ENCODE results near the gene TRAF3.
A peak's percentile ranks its signal among the peaks of the same experiment; 100 is the strongest.
"Not testable (repeated sequence)": the region's sequence is repeated elsewhere in the genome, so short reads cannot be mapped to it uniquely, and the experiment has no call there.

The TRAF3 gene

DNA sequence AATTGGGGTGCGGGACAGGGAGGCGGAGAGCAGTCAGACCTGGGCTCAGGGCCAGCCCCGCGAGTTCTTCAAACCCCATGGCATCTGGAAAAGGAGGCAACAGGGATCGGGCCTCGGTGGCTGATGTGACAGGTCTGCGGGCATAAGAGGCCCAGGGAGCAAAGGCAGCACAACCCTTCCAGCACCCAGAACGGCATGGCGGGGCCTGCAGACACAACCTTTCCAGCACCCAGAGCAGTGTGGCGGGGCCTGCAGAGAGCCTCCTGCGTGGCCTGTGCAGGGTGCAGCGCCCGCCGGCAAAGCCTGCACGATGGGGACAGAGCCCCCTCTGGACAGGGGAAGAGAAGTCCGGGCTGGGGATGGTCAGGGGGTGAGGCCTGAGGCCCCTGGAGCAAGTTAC, 26.2 kb upstream of the TRAF3 start:
- DNase-seq (ENCODE audit: low read depth): no peak

DNA sequence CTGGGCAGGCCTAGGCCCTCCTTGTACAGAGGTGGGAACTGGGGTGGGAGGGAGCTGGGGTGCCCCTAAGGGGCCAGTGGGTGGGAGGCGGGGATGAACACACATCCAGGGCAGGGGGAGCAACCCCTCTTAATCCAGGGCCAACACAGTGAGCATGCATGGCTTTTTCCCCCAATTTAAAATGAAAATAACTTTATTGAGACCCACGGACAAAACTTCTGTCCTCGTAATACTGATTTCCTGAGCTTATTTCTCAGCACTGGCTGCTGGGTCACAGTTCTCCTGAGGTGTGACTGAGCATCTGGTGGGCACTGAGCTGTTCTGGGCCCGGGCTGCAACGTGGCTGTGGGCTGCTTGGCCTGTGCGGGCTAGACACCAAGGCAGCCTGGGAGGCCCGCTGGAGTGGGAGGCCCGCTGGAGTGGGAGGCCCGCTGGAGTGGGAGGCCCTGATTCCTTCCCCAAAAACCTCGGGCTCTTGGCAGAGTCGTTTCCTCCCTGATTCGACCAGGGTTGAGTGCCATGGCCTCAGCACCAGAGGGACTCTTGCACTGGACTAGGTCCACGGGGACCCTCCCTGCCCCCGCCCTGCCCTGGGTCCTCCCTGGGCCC, 24.9 kb upstream of the TRAF3 start:
- no peak for DNase-seq (ENCODE audit: low read depth)

DNA sequence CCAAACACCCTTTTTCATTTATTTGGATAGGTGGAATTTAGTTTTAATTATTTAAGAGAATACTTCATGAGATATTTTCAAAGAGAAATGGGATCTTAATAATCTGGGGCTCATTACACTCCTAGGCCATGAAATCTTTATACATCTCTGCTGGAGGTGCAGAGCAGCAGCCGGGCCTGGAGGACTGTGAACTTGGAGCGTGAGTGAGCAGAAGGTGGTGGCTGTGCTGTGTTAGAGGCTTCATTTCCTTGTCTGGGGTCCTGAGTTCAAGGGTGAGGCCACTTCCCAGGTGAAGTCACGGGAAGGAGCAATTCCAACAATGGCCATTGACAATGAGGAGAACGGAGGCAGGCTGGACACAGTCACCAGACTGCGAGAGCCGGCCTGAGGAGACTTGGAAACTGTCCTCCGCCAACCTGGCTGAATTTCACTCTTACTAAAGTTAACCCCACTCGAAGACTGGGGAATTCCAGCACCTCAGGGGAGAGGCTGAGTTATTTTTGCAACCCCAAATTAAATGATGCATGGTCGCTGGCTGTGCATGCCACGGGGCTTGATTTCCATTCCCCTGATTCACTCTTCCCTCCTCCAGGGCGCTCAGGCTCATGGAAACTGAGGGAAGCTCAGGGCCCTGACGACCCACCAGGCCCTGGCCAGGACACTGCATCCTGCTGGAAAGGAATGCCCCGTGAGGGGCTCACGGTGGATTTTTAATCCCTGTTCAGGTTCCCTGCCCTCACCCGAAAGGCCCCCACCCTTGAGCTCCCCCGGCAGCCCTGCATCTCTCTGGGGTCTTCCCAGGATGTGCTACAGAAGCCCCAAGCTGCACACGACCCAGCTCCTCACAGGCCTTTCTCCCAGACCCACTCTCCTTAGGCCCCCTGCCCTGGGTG, 22.6 kb upstream of the TRAF3 start:
- DNase-seq (ENCODE audit: low read depth): no peak

DNA sequence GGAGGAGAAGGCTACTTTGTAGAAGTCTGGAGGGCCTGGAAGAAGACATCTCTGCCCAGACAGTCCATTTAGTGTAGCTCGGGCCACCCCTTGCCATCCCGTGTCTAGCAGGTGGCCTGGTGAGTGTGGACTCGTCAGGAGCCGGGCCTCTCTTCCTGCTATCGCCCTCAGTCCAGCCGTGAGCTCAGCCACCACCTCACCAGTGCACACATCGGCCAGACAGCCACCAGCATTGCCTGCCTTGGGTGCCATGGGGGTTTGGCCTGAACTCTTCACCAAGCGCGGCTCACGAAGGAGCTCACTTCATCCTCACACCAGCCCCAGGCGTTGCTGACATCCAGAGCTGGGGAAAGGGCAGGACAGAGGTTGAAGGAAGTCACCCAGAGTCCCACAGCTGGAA, 19.6 kb upstream of the TRAF3 start:
- DNase-seq (ENCODE audit: low read depth): no peak

DNA sequence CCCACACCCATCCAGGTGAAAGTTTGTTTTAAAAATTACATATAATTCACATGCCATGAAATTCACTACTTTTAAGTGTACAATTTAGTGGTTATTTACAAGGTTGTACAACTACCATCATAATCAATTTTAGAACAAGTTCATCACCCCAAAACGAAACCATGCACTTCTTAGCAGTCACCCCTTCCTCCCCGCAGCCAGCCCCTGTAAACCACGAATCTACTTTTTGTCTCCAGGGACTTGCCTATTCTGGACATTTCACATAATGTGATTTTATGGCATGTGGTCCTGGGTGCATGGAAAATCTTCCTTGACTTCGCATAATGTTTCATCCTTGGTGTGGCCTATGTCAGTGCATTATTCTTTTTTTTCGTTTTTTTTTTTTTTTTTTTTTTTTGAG, 19.2 kb upstream of the TRAF3 start:
- no peak for DNase-seq (ENCODE audit: low read depth)

GRCh38 chr14:102759456-102760187, 17.6 kb upstream of the TRAF3 start:
- no peak for DNase-seq (ENCODE audit: low read depth)

DNA sequence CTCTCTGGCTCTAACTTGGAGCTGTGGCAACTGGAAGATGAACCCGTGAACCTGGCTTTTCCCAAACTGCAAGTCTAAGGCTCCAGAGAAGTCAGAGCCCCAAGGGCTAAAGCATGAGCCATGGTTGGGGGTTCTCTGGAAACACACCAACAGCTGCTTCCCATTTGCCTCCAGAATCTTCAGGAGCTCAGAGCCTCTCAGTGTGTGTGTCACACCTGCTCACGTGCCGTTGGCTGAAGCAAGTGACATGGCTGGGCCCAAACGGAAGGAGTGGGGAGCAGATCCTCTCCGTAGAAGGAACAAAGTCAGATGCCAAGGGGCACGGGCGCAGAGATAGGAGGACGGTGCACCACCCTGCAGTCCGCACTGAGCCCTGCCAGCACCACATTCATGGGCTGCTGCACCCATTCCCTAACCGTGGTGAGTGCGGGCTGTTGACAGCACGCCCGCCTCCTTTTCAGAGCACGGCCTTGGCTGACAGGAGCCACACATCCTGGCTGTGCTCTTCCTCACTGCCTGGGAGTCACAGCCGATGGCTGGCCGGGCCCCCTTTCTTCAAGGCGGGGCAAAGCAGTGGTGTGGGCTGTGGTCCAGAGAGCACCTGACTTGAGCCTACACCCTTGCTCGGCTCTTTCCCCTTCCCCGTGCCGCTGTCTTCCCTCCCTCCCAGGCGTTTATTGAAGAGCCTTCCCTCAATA, 16.6 kb upstream of the TRAF3 start:
- DNase-seq (ENCODE audit: low read depth): no peak

- DNase-seq (ENCODE audit: low read depth): no peak
Observed at GRCh38 chr14:102761206-102761605, 16.0 kb upstream of the TRAF3 start.

GRCh38 chr14:102764220-102764671, 13.0 kb upstream of the TRAF3 start:
- DNase-seq (ENCODE audit: low read depth): no peak

- not testable (repeated sequence) for DNase-seq (ENCODE audit: low read depth)
Observed at GRCh38 chr14:102765770-102766169, 11.5 kb upstream of the TRAF3 start.

GRCh38 chr14:102768223-102769048, 8.8 kb upstream of the TRAF3 start:
- DNase-seq (ENCODE audit: low read depth): no peak

GRCh38 chr14:102769049-102769327, 8.3 kb upstream of the TRAF3 start:
- DNase-seq (ENCODE audit: low read depth): no peak

- DNase-seq (ENCODE audit: low read depth): no peak
Observed at GRCh38 chr14:102770147-102771123, 6.8 kb upstream of the TRAF3 start.

GRCh38 chr14:102771144-102771543, 6.1 kb upstream of the TRAF3 start:
- DNase-seq (ENCODE audit: low read depth): no peak

GRCh38 chr14:102772781-102773570, 4.3 kb upstream of the TRAF3 start:
- peak; percentile 12 for DNase-seq (ENCODE audit: low read depth)

DNA sequence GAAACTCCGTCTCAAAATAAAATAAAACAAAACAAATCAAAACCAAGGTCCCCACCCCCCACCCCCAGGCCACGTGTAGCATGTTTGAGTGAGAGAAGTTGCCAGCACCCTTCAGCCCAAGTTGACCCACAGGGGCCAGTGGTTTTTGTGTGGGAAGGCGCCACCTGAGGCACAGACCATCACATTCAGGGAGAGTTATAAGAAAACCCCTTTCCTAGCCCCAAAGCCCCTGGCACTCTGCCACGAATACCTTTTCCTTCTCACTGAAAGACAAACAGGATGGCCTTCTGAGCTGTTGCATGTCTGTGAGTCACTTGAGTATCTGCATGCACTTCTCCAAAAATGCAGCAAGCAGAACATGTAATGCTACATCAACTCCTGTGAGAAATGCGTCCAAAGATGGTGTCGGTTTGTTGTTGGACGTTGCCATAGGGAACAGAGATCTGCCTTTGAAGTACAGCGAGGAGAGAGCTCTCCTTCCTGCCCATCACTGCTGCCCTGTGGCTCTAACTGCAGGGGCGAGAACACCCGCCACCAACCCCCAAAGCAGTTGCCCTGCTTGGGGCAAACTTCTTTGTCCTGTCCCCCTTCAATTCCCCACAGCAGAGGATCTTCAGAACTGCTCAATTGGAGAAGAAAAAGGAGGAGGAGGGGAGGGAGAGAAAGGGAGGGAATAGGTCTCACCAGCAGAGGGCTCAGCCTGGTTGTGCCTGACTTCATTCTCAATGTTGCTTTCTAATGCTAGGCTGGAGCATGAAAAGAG, 2.7 kb upstream of the TRAF3 start:
- peak; percentile 87 for DNase-seq (ENCODE audit: low read depth)

GRCh38 chr14:102775855-102776760, 1.1 kb upstream of the TRAF3 start:
- DNase-seq (ENCODE audit: low read depth): peak; percentile 90

All from iris pigment epithelial cell (primary cell).